Activated T-cell treated with anti-CD3 and anti-CD28 coated beads, Interleukin-2, amount 50 U/mL, for 48 hours (primary cell): Measurements from ENCODE around the gene HPSE.

Experiments
- DNase-seq, 2 experiments: peaks; one replicate each; pipeline ENCODE4 v3.0.0-alpha.2; 2020

Gene HPSE

GRCh38 chr4:83334425-83335241, at the start of gene HPSE:
Gene HPSE, minus strand, starts transcription at chr4:83334848. Its CDS starts 66 bp downstream, at chr4:83334782.
- peak; percentile 71 to 72 for DNase-seq

DNA sequence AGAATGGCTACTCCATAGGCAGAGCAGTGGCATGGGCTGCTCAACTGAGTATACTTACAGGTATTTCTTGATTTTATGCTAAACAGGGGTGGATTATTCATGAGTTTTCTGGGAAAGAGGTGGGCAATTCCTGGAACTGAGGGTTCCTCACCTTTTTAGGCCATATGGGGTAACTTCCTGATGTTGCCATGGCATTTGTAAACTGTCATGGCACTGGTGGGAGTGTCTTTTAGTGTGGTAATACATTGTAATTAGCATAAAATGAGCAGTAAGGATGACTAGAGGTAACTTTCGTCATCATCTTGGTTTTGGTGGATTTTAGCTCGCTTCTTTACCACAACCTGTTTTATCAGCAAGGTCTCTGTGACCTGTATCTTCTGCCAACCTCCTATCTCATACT, 48.2 kb upstream of the HPSE start:
- no peak for DNase-seq

GRCh38 chr4:83381173-83381572, 46.5 kb upstream of the HPSE start:
- DNase-seq = no peak

- DNase-seq = no peak
Observed at GRCh38 chr4:83378419-83378818, 43.8 kb upstream of the HPSE start.

DNA sequence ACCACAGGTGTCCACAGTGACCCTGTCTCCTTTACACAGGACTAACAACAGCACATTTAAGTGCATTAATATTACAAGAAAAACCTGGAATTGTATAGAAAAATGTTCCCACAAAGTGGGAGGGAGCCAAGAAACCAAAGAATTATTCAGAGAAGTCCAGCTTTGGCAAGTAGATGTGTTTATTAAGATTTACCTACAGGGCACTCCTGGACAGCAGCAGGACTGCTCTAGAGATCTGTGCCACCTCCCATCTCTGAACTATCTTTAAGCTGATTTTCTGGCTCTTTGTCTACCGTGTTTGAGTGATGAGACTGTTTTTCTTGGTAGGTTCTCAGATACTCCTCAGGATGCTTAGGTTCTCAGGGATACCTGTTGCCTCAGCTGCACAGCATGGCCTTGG, 38.3 kb upstream of the HPSE start:
- DNase-seq = no peak

DNA sequence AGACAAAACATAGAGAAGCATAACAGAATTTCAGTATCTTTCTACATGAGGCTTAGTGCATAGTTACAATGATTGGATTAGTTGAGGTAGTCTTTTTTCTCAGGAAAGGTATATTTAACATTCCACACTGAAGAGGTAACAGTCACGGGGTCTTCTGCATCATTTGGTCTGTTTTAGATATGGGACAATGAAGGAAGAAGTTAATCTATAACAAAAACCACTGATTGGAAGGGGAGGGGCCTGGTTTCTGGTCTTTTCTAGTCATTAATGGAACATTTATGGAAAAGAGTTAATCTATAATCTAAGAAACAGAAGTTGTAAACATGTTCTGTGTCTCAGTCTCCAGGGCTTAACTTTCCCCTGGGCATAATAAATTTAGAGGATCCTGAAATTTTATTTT, 37.3 kb upstream of the HPSE start:
- no peak for DNase-seq

DNA sequence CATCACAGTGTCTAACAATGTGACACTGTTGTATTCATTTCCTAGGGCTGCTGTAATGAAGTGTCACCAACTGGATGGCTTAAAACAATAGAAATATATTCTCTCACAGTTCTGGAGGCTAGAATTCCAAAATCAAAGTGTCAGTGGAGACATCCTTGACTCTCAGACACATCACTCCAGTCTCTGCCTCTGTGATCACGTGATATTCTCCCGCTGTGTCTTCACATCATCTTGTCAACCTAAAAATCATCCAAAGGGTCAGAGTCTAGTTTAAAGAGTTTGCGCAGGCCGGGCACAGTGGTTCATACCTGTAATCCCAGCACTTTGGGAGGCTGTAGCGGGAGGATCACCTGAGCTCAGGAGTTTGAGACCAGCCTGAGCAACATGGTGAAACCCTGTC, 36.6 kb upstream of the HPSE start:
- DNase-seq = no peak

DNA sequence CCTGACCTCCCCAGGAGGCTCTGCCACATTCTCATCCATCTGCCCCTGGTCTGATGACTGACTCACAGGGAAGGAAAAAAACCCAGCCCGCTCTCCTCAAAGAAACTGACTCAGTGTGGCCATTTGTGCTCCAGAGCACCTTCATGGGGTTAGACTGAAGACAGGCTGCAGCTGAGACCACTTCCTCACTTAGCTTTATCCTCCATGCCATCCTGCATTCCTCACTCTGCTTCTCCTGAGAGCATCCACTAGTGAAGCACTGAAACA, 35.9 kb upstream of the HPSE start:
- DNase-seq = no peak

DNA sequence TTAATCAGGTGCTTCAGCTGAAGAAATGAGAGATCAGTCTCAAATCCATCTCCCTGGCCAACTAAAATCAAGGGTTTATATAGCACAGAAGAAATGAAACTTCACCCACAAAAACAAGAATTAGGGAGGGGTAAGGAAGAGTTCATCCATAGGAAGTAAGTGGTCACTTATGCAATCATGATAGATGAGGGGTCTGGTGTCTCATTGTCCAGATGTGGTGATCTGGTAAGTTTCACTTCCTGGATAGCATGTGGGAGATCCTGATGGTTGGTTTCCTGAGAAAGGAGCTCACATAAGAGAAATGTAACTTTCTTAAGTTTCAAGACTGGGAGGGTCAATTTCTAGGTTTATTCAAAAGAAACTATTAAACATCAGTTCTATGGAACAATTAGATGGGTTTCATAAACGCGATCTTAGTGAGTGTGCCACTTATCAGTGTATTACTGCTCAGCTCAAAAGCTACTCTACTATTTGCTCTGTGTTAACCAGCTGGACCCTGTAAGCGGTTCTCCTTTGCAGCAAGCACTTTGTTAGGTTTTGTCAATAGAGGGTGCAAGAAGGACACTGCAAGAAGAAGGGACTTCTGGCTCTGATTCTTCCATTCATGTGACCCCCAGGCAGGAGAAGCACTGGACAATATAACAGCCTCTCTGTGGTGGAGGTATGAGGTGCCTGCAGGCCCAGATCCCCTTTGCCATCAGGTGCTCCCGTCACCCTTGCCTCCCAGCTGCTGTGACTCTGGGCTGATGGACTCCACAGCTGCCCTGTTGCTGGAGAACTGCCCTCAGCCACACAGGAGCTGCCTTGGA, 35.4 kb upstream of the HPSE start:
- no peak for DNase-seq

DNA sequence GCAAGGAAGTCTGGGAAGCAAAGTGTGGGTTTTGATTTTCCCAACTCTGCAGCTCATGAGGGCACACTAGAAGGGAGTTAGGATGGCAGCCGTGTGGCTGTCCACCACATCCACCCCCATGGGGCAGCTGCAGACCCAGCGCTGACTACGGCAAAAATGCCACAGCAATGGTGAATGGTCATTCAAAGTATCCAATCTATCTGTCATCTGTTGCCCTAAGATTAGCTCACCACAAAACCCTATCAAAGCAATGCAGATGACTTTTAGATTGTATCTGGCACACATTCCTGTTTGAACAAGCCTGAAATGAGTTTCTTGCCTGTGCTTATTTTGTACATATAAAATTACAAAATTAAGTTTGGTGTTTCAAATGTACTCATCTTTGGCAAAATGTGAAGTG, 29.7 kb upstream of the HPSE start:
- no peak for DNase-seq

- DNase-seq = no peak
Observed at GRCh38 chr4:83362492-83363329, 28.1 kb upstream of the HPSE start.

GRCh38 chr4:83361416-83362103, 26.9 kb upstream of the HPSE start:
- DNase-seq = no peak

DNA sequence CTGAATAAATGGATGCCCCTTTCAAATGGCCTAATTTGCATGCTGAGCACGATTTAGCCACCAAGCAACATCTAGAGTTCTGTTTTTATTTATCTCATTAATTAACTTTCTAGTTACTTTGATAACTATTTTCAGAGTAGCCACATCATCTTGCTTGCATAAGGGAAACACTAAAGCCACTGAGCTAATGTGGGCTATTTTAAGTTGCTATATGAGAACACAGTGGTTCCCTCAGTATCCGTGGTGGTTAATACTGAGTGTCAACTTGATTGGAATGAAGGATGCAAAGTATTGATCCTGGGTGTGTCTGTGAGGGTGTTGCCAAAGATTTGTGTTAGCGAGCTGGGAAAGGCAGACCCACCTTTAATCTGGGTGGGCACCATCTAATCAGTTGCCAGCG, 25.4 kb upstream of the HPSE start:
- DNase-seq = no peak

DNA sequence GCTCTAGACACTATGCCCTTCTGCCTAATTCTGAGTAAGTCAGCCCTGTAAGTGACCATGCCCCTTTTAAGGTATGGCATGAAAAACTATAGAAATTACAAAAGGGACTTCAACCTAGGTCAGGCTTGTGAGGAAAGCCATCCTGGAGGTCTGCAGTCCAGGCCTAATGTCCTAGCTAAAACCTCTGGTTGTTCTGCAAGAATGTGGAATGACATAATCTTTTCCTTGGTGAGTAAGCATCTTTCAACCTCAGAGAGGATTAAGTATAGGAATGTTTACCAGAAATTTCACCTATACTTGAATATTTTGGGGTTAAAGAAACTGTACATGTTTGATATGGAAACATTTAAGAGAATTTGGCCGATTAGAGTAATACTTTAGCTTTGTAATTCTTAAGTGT, 23.8 kb upstream of the HPSE start:
- DNase-seq = no peak

GRCh38 chr4:83356899-83357661, 22.4 kb upstream of the HPSE start:
- DNase-seq = peak; percentile 34 to 36

DNA sequence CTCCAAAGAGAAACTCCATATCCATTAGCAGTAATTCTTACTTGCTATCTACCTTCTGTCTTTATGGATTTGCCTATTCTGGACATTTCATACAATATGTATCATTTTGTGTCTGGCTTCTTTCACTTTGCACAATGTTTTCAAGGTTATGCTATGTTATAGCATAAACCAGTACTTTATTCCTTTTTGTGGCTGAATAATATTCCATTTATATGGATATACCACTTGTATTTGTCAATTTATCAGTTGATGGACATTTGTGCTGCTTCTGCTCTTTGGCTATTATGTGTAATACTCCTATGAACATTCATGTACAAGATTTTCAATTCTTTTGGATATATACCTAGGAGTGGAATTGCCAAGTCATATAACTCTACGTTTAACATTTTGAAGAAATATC, 18.9 kb upstream of the HPSE start:
- DNase-seq = no peak

GRCh38 chr4:83348074-83348473, 13.4 kb upstream of the HPSE start:
- DNase-seq = no peak

- DNase-seq = no peak
Observed at GRCh38 chr4:83342476-83342875, 7.8 kb upstream of the HPSE start.

- peak; percentile 62 to 63 for DNase-seq
Observed at GRCh38 chr4:83340692-83341343, 6.2 kb upstream of the HPSE start.

DNA sequence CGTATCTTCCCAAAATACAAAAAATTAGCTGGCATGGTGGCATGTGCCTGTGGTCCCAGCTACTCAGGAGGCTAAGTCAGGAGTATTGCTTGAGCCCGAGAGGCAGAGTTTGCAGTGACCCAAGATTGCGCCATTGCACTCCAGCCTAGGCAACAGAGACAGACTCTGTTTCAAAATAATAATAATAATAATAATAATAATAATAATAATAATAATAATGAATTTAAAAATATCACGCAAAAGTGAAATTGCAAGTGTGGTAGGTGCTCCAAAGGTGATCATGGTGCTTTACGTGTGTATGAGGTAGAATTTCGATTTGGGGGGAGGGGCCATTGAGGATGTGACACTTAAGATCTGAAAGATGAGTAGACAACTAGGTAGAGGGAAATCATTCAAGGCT, 4.9 kb upstream of the HPSE start:
- DNase-seq = no peak

- no peak for DNase-seq
Observed at GRCh38 chr4:83335701-83336100, 1.1 kb upstream of the HPSE start.

- no peak for DNase-seq
Observed at GRCh38 chr4:83331956-83332355, 2.7 kb downstream of the HPSE start.
